PFSK-1 (cell line): Measurements from ENCODE around the gene CTSF.

Experiments
- POLR2AphosphoS5 ChIP-seq: IDR thresholded peaks from 2 replicates; pipeline ENCODE4 v1.6.1; 2012; ENCODE audit warnings: low read depth, mild to moderate bottlenecking, control low read depth, low read length, moderate library complexity
- TAF1 ChIP-seq: IDR thresholded peaks from 2 replicates; pipeline ENCODE4 v1.6.1; 2012; ENCODE audit warnings: low read length, control low read depth, borderline replicate concordance; ENCODE audit not compliant: insufficient read depth
- TF ChIP-seq, protein P1 (sequence below), 2 experiments: IDR thresholded peaks; 2 replicates each; pipeline versions ENCODE4 v1.6.1 to v1.8.0; 2011 to 2012; ENCODE audit warnings: low read depth in 2 of 2, low read length in 2 of 2, control low read depth in 1 of 2, inconsistent platforms in 1 of 2, mild to moderate bottlenecking in 1 of 2, moderate library complexity in 1 of 2; ENCODE audit not compliant: insufficient read depth in 1 of 2

DNA sequence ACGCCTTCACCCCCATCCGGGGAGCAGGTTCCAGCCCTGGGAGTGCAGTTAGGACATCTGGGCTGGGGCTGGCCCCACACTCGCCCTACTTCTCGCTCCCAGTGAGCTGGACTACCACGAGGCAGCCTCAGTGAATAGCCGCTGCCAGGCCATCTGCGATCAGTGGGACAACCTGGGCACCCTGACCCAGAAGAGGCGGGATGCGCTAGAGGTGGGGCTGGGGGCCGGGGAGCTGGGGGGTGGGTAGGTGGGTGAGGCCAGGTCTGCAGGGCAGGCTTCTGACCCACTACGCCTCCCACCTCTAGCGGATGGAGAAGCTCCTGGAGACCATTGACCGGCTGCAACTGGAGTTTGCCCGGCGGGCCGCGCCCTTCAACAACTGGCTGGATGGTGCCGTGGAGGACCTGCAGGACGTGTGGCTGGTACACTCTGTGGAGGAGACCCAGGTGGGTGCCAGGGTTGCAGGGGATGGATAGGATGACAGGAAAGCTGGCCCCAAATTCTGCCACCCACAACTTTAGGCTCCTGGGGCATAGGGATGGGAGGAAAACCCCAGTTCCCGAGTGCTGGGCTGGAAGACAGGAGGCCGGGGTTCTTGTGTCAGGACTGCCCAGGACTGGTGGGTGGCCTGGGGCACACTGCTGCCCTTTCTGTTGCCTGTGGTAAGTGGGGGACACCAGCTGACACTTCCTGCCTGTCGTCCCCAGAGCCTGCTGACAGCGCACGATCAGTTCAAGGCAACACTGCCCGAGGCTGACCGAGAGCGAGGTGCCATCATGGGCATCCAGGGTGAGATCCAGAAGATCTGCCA, 8.3 kb downstream of the CTSF start:
- TF ChIP-seq POLR2AphosphoS5 (no peak), TAF1 (no peak)
- TF ChIP-seq, protein P1, sequence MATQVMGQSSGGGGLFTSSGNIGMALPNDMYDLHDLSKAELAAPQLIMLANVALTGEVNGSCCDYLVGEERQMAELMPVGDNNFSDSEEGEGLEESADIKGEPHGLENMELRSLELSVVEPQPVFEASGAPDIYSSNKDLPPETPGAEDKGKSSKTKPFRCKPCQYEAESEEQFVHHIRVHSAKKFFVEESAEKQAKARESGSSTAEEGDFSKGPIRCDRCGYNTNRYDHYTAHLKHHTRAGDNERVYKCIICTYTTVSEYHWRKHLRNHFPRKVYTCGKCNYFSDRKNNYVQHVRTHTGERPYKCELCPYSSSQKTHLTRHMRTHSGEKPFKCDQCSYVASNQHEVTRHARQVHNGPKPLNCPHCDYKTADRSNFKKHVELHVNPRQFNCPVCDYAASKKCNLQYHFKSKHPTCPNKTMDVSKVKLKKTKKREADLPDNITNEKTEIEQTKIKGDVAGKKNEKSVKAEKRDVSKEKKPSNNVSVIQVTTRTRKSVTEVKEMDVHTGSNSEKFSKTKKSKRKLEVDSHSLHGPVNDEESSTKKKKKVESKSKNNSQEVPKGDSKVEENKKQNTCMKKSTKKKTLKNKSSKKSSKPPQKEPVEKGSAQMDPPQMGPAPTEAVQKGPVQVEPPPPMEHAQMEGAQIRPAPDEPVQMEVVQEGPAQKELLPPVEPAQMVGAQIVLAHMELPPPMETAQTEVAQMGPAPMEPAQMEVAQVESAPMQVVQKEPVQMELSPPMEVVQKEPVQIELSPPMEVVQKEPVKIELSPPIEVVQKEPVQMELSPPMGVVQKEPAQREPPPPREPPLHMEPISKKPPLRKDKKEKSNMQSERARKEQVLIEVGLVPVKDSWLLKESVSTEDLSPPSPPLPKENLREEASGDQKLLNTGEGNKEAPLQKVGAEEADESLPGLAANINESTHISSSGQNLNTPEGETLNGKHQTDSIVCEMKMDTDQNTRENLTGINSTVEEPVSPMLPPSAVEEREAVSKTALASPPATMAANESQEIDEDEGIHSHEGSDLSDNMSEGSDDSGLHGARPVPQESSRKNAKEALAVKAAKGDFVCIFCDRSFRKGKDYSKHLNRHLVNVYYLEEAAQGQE (IDR thresholded peaks at IDR 0.05; ENCODE audit: insufficient read depth in 1 of 2, low read depth in 2 of 2, low read length in 2 of 2) = no peak
